Activated naive CD8-positive, alpha-beta T cell treated with anti-CD3 and anti-CD28 coated beads, Interleukin-2, amount 50 U/mL, for 24 hours (primary cell): ENCODE data around the gene DGKI.

ENCODE experiments used
- ATAC-seq: fragments of 150-1000 bp; cut with Tn5 transposase; one replicate; pipeline ENCODE4 v1.10.0; 2021
- DNase-seq: peaks from one replicate; pipeline ENCODE4 v3.0.0; 2021
- H3K27ac Mint-ChIP-seq: one replicate; pipeline ENCODE4 v1.8.0; 2021; ENCODE audit warnings: mild to moderate bottlenecking, mixed read lengths
- H3K27me3 Mint-ChIP-seq: one replicate; pipeline ENCODE4 v1.8.0; 2021; ENCODE audit warnings: mixed read lengths
- H3K36me3 Mint-ChIP-seq: one replicate; pipeline ENCODE4 v1.8.0; 2021; ENCODE audit warnings: low read depth, mixed read lengths
- H3K4me1 Mint-ChIP-seq: one replicate; pipeline ENCODE4 v1.8.0; 2021; ENCODE audit warnings: mixed read lengths
- H3K4me3 Mint-ChIP-seq: one replicate; pipeline ENCODE4 v1.8.0; 2021; ENCODE audit warnings: mild to moderate bottlenecking, moderate library complexity, mixed read lengths
- H3K9me3 Mint-ChIP-seq: one replicate; pipeline ENCODE4 v1.8.0; 2021; ENCODE audit warnings: mixed read lengths

Gene DGKI

GRCh38 chr7:137531671-137532070 lies 315.1 kb downstream of the DGKI start:
- no peaks in the 10 kb centered on the region for H3K36me3 Mint-ChIP-seq
- DNase-seq (no peak), ATAC-seq (no peak)
- no peak overlapping the region for H3K4me3 Mint-ChIP-seq
- peaks cover 2% of the 10 kb centered on the region for H3K27me3 Mint-ChIP-seq
- no peaks in the 10 kb centered on the region for H3K9me3 Mint-ChIP-seq
- no peak overlapping the region for H3K27ac Mint-ChIP-seq
- H3K4me1 Mint-ChIP-seq, result no peaks in the 10 kb centered on the region

- H3K4me3 Mint-ChIP-seq, result no peak overlapping the region
- H3K4me1 Mint-ChIP-seq, result no peaks in the 10 kb centered on the region
These were observed 319.1 kb downstream of the DGKI start for GRCh38 chr7:137527634-137528033.

GRCh38 chr7:137523171-137523570 lies 323.6 kb downstream of the DGKI start:
- Mint-ChIP-seq H3K36me3 (no peaks in the 10 kb centered on the region), H3K4me1 (no peaks in the 10 kb centered on the region), H3K27me3 (no peaks in the 10 kb centered on the region), H3K27ac (no peak overlapping the region), H3K9me3 (no peaks in the 10 kb centered on the region), H3K4me3 (no peak overlapping the region)
- ATAC-seq (no peak), DNase-seq (no peak)

More at GRCh38 chr7:137527634-137528033, 319.1 kb downstream of the DGKI start:
- DNase-seq (no peak), ATAC-seq (no peak)
- H3K27me3 Mint-ChIP-seq, result no peaks in the 10 kb centered on the region
- H3K36me3 Mint-ChIP-seq, result no peaks in the 10 kb centered on the region
- no peak overlapping the region for H3K27ac Mint-ChIP-seq
- no peaks in the 10 kb centered on the region for H3K9me3 Mint-ChIP-seq

- no peaks in the 10 kb centered on the region for H3K27me3 Mint-ChIP-seq
- DNase-seq (no peak), ATAC-seq (no peak)
These were observed 325.3 kb downstream of the DGKI start for GRCh38 chr7:137521451-137521850.

GRCh38 chr7:137519947-137520346 lies 326.8 kb downstream of the DGKI start:
- Mint-ChIP-seq H3K4me1 (no peaks in the 10 kb centered on the region), H3K36me3 (no peaks in the 10 kb centered on the region), H3K27me3 (no peaks in the 10 kb centered on the region), H3K9me3 (no peaks in the 10 kb centered on the region), H3K27ac (no peak overlapping the region), H3K4me3 (no peak overlapping the region)
- ATAC-seq (no peak), DNase-seq (no peak)

More at GRCh38 chr7:137521451-137521850, 325.3 kb downstream of the DGKI start:
- no peaks in the 10 kb centered on the region for H3K36me3 Mint-ChIP-seq
- H3K9me3 Mint-ChIP-seq, result no peaks in the 10 kb centered on the region
- H3K4me3 Mint-ChIP-seq, result no peak overlapping the region
- H3K4me1 Mint-ChIP-seq, result no peaks in the 10 kb centered on the region
- H3K27ac Mint-ChIP-seq, result no peak overlapping the region

- Mint-ChIP-seq H3K27ac (no peak overlapping the region), H3K4me1 (no peaks in the 10 kb centered on the region), H3K27me3 (no peaks in the 10 kb centered on the region), H3K36me3 (no peaks in the 10 kb centered on the region), H3K9me3 (no peaks in the 10 kb centered on the region), H3K4me3 (no peak overlapping the region)
- ATAC-seq (no peak), DNase-seq (no peak)
These were observed 327.5 kb downstream of the DGKI start for GRCh38 chr7:137519181-137519691.

- Mint-ChIP-seq H3K9me3 (peaks cover 8% of the 10 kb centered on the region), H3K27ac (no peak overlapping the region), H3K36me3 (no peaks in the 10 kb centered on the region), H3K27me3 (no peaks in the 10 kb centered on the region), H3K4me1 (no peaks in the 10 kb centered on the region), H3K4me3 (no peak overlapping the region)
- ATAC-seq (no peak), DNase-seq (no peak)
These were observed 333.7 kb downstream of the DGKI start for GRCh38 chr7:137513091-137513490.

- no peak for DNase-seq
- Mint-ChIP-seq H3K27ac (no peak overlapping the region), H3K36me3 (no peaks in the 10 kb centered on the region), H3K4me3 (no peak overlapping the region), H3K9me3 (peaks cover 14% of the 10 kb centered on the region), H3K4me1 (no peaks in the 10 kb centered on the region), H3K27me3 (no peaks in the 10 kb centered on the region)
- no peak for ATAC-seq
These were observed 339.7 kb downstream of the DGKI start for GRCh38 chr7:137507096-137507495.

- Mint-ChIP-seq H3K4me1 (no peaks in the 10 kb centered on the region), H3K4me3 (no peak overlapping the region), H3K36me3 (no peaks in the 10 kb centered on the region), H3K9me3 (peaks cover 14% of the 10 kb centered on the region), H3K27ac (no peak overlapping the region), H3K27me3 (no peaks in the 10 kb centered on the region)
- DNase-seq, result no peak
- no peak for ATAC-seq
These were observed 340.7 kb downstream of the DGKI start for GRCh38 chr7:137506031-137506430.

GRCh38 chr7:137501562-137501961 lies 345.2 kb downstream of the DGKI start:
- Mint-ChIP-seq H3K4me3 (no peak overlapping the region), H3K4me1 (no peaks in the 10 kb centered on the region), H3K36me3 (no peaks in the 10 kb centered on the region), H3K9me3 (no peaks in the 10 kb centered on the region), H3K27me3 (no peaks in the 10 kb centered on the region), H3K27ac (no peak overlapping the region)
- ATAC-seq (no peak), DNase-seq (no peak)

- H3K4me1 Mint-ChIP-seq, result no peaks in the 10 kb centered on the region
- H3K36me3 Mint-ChIP-seq, result no peaks in the 10 kb centered on the region
- H3K27me3 Mint-ChIP-seq, result no peaks in the 10 kb centered on the region
- H3K27ac Mint-ChIP-seq, result no peak overlapping the region
- no peak overlapping the region for H3K4me3 Mint-ChIP-seq
- DNase-seq (no peak), ATAC-seq (no peak)
- H3K9me3 Mint-ChIP-seq, result peaks cover 11% of the 10 kb centered on the region
These were observed 353.9 kb downstream of the DGKI start for GRCh38 chr7:137492889-137493288.

GRCh38 chr7:137489880-137490279 lies 356.9 kb downstream of the DGKI start:
- Mint-ChIP-seq H3K27me3 (no peaks in the 10 kb centered on the region), H3K27ac (no peak overlapping the region), H3K36me3 (no peaks in the 10 kb centered on the region), H3K4me1 (no peaks in the 10 kb centered on the region), H3K9me3 (peaks cover 9% of the 10 kb centered on the region), H3K4me3 (no peak overlapping the region)
- ATAC-seq (no peak), DNase-seq (no peak)

GRCh38 chr7:137488038-137488437 lies 358.7 kb downstream of the DGKI start:
- no peak for DNase-seq
- H3K4me3 Mint-ChIP-seq, result no peak overlapping the region
- H3K27me3 Mint-ChIP-seq, result no peaks in the 10 kb centered on the region
- no peaks in the 10 kb centered on the region for H3K36me3 Mint-ChIP-seq
- no peak for ATAC-seq
- H3K4me1 Mint-ChIP-seq, result no peaks in the 10 kb centered on the region
- peaks cover 4% of the 10 kb centered on the region for H3K9me3 Mint-ChIP-seq
- no peak overlapping the region for H3K27ac Mint-ChIP-seq

GRCh38 chr7:137485818-137486217 lies 361.0 kb downstream of the DGKI start:
- ATAC-seq (no peak), DNase-seq (no peak)
- Mint-ChIP-seq H3K9me3 (peaks cover 4% of the 10 kb centered on the region), H3K27ac (no peak overlapping the region), H3K4me3 (no peak overlapping the region), H3K36me3 (no peaks in the 10 kb centered on the region), H3K4me1 (no peaks in the 10 kb centered on the region), H3K27me3 (no peaks in the 10 kb centered on the region)

GRCh38 chr7:137484326-137484725 lies 362.4 kb downstream of the DGKI start:
- no peak overlapping the region for H3K4me3 Mint-ChIP-seq
- ATAC-seq (no peak), DNase-seq (no peak)
- H3K27me3 Mint-ChIP-seq, result no peaks in the 10 kb centered on the region
- no peaks in the 10 kb centered on the region for H3K4me1 Mint-ChIP-seq
- H3K27ac Mint-ChIP-seq, result no peak overlapping the region
- no peaks in the 10 kb centered on the region for H3K36me3 Mint-ChIP-seq
- peaks cover 4% of the 10 kb centered on the region for H3K9me3 Mint-ChIP-seq

- ATAC-seq (no peak), DNase-seq (no peak)
- H3K4me1 Mint-ChIP-seq, result no peaks in the 10 kb centered on the region
- H3K36me3 Mint-ChIP-seq, result no peaks in the 10 kb centered on the region
- H3K27ac Mint-ChIP-seq, result no peak overlapping the region
- no peak overlapping the region for H3K4me3 Mint-ChIP-seq
- H3K9me3 Mint-ChIP-seq, result peaks cover 4% of the 10 kb centered on the region
- H3K27me3 Mint-ChIP-seq, result no peaks in the 10 kb centered on the region
These were observed 364.3 kb downstream of the DGKI start for GRCh38 chr7:137482466-137482865.
